HG02610 (cell line): Measurements from ENCODE around the gene MUSTN1.
A peak's percentile ranks its signal among the peaks of the same experiment; 100 is the strongest.

ENCODE experiments used
- ATAC-seq: cut with Tn5 transposase; IDR thresholded peaks from one replicate; pipeline ENCODE4 v1.9.1; 2021; ENCODE audit warnings: mild to moderate bottlenecking, moderate library complexity; ENCODE audit not compliant: unreplicated experiment

Gene MUSTN1

GRCh38 chr3:52834871-52835501 is at the start of gene MUSTN1:
TSS of gene MUSTN1 (minus strand) at chr3:52835019. CDS start at chr3:52834948, 71 bp downstream.
- ATAC-seq: no peak

- no peak for ATAC-seq
Measured at GRCh38 chr3:52882377-52882776, 47.6 kb upstream of the MUSTN1 start.

- no peak for ATAC-seq
Measured at GRCh38 chr3:52881871-52882270, 47.1 kb upstream of the MUSTN1 start.

- peak; percentile 85 for ATAC-seq
Measured at GRCh38 chr3:52880474-52880873, 45.7 kb upstream of the MUSTN1 start.

- peak; percentile 23 for ATAC-seq
Measured at GRCh38 chr3:52880047-52880446, 45.2 kb upstream of the MUSTN1 start.

GRCh38 chr3:52879581-52879980 is 44.8 kb upstream of the MUSTN1 start:
- no peak for ATAC-seq

- ATAC-seq: no peak
Measured at GRCh38 chr3:52879090-52879489, 44.3 kb upstream of the MUSTN1 start.

- no peak for ATAC-seq
Measured at GRCh38 chr3:52877085-52877484, 42.3 kb upstream of the MUSTN1 start.

GRCh38 chr3:52874864-52875587 is 40.2 kb upstream of the MUSTN1 start:
- ATAC-seq: no peak

- no peak for ATAC-seq
Measured at GRCh38 chr3:52874160-52874701, 39.4 kb upstream of the MUSTN1 start.

GRCh38 chr3:52873433-52874159 is 38.8 kb upstream of the MUSTN1 start:
- ATAC-seq: no peak

- ATAC-seq: no peak
Measured at GRCh38 chr3:52872245-52872644, 37.4 kb upstream of the MUSTN1 start.

GRCh38 chr3:52871761-52872160 is 36.9 kb upstream of the MUSTN1 start:
- no peak for ATAC-seq

- ATAC-seq: no peak
Measured at GRCh38 chr3:52870471-52870870, 35.7 kb upstream of the MUSTN1 start.

GRCh38 chr3:52866427-52866826 is 31.6 kb upstream of the MUSTN1 start:
- ATAC-seq: no peak

GRCh38 chr3:52865994-52866393 is 31.2 kb upstream of the MUSTN1 start:
- ATAC-seq: no peak

GRCh38 chr3:52860424-52860768 is 25.6 kb upstream of the MUSTN1 start:
- ATAC-seq: no peak

GRCh38 chr3:52859686-52860423 is 25.0 kb upstream of the MUSTN1 start:
- no peak for ATAC-seq

GRCh38 chr3:52857864-52858263 is 23.0 kb upstream of the MUSTN1 start:
- ATAC-seq: no peak

GRCh38 chr3:52857133-52857532 is 22.3 kb upstream of the MUSTN1 start:
- no peak for ATAC-seq

- peak; percentile 80 for ATAC-seq
Measured at GRCh38 chr3:52856666-52857065, 21.8 kb upstream of the MUSTN1 start.
